Measurements from ENCODE around the gene DNAAF9.

DNAAF9 gene

GRCh38 chr20:3410464-3410863, 3.0 kb upstream of the DNAAF9 start:
- DNase-seq, result no peak

GRCh38 chr20:3409417-3409816, 1.9 kb upstream of the DNAAF9 start:
- no peak for DNase-seq

- peak; percentile 85 to 95 (median 90) for DNase-seq
Measured at GRCh38 chr20:3407771-3408637, 535 bp upstream of the DNAAF9 start.

- peak; percentile 52 to 70 (median 64) for DNase-seq
Measured at GRCh38 chr20:3406481-3407039, 909 bp downstream of the DNAAF9 start.

GRCh38 chr20:3405696-3406358, 1.6 kb downstream of the DNAAF9 start:
- DNase-seq, result no peak

- DNase-seq, result no peak
Measured at GRCh38 chr20:3405139-3405538, 2.3 kb downstream of the DNAAF9 start.

- peak; percentile 11 to 59 (median 39) for DNase-seq
Measured at GRCh38 chr20:3404402-3404801, 3.1 kb downstream of the DNAAF9 start.

GRCh38 chr20:3403741-3404140, 3.7 kb downstream of the DNAAF9 start:
- DNase-seq, result no peak

GRCh38 chr20:3402453-3402852, 5.0 kb downstream of the DNAAF9 start:
- no peak for DNase-seq

- DNase-seq, result no peak
Measured at GRCh38 chr20:3400260-3401155, 7.0 kb downstream of the DNAAF9 start.

GRCh38 chr20:3398681-3399252, 8.7 kb downstream of the DNAAF9 start:
- no peak for DNase-seq

GRCh38 chr20:3396492-3396891, 11.0 kb downstream of the DNAAF9 start:
- DNase-seq, result no peak

- DNase-seq, result no peak
Measured at GRCh38 chr20:3392756-3393155, 14.7 kb downstream of the DNAAF9 start.

- DNase-seq, result no peak
Measured at GRCh38 chr20:3390759-3391425, 16.6 kb downstream of the DNAAF9 start.

- no peak for DNase-seq
Measured at GRCh38 chr20:3383878-3384495, 23.5 kb downstream of the DNAAF9 start.

GRCh38 chr20:3382836-3383235, 24.6 kb downstream of the DNAAF9 start:
- no peak for DNase-seq

- DNase-seq, result no peak
Measured at GRCh38 chr20:3380228-3381070, 27.0 kb downstream of the DNAAF9 start.

- DNase-seq, result peak; percentile 8 to 27 (median 18)
Measured at GRCh38 chr20:3378138-3378537, 29.3 kb downstream of the DNAAF9 start.

- DNase-seq, result no peak
Measured at GRCh38 chr20:3377644-3378043, 29.8 kb downstream of the DNAAF9 start.

GRCh38 chr20:3374296-3374695, 33.2 kb downstream of the DNAAF9 start:
- DNase-seq, result no peak

All from suppressor macrophage (primary cell).